ENCODE results near the gene MAOA.

Gene MAOA

DNA sequence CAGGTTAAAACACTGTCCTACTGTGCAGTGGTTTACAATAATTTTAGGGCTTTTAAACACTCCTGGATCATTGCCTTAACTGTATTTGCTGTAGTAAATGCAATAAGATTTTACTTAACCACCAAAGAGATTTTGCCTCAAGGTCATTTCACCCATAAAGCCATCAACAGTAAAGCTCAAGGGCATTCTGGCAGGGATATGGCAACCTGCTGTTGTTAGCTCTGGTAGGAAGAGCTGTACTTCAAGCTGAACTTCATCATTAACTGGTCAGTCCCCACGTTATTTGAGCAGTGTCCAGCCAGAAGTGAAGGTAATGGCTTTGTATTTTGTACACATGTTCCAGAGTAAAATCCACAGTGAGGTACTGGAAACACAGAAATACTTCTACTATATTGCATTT lies 26.9 kb upstream of the MAOA start:
- TF ChIP-seq, protein P1, sequence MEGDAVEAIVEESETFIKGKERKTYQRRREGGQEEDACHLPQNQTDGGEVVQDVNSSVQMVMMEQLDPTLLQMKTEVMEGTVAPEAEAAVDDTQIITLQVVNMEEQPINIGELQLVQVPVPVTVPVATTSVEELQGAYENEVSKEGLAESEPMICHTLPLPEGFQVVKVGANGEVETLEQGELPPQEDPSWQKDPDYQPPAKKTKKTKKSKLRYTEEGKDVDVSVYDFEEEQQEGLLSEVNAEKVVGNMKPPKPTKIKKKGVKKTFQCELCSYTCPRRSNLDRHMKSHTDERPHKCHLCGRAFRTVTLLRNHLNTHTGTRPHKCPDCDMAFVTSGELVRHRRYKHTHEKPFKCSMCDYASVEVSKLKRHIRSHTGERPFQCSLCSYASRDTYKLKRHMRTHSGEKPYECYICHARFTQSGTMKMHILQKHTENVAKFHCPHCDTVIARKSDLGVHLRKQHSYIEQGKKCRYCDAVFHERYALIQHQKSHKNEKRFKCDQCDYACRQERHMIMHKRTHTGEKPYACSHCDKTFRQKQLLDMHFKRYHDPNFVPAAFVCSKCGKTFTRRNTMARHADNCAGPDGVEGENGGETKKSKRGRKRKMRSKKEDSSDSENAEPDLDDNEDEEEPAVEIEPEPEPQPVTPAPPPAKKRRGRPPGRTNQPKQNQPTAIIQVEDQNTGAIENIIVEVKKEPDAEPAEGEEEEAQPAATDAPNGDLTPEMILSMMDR (conservative IDR thresholded peaks at IDR 0.05; ENCODE audit: low read depth): no peak
- no peak for DNase-seq (ENCODE audit: low spot score)
- no peak overlapping the region for H3K27ac ChIP-seq
- POLR2A ChIA-PET (ENCODE audit: low non-redundant PET): no interaction called here
- CTCF ChIA-PET: interaction anchor here (0.6 kb wide), 1 partner anchor 284 kb away, joined by 4 read pairs; no protein-coding TSS in a partner anchor

DNA sequence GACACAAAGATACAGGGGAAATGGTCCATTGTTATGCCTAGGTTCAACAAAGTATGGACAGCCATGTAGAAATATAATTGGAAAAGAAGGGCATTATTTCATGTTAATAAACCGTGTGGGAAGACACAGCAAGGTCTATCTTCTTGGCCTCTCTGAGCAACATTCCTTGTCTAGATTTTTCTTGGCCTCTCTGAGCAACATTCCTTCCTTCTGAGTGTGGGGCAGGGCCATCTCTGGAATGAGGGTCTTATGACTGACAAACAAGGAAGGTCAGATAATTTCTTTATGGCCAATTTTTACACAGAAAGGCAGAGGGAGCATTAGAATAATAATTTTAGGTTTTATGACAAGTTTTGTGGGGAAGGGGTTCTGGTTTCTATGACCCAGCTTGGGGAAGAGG lies 24.3 kb upstream of the MAOA start:
- no peak for DNase-seq (ENCODE audit: low spot score)
- TF ChIP-seq, protein P1 (conservative IDR thresholded peaks at IDR 0.05; ENCODE audit: low read depth): no peak
- CTCF ChIA-PET: no interaction called here
- POLR2A ChIA-PET (ENCODE audit: low non-redundant PET): no interaction called here
- no peak overlapping the region for H3K27ac ChIP-seq

DNA sequence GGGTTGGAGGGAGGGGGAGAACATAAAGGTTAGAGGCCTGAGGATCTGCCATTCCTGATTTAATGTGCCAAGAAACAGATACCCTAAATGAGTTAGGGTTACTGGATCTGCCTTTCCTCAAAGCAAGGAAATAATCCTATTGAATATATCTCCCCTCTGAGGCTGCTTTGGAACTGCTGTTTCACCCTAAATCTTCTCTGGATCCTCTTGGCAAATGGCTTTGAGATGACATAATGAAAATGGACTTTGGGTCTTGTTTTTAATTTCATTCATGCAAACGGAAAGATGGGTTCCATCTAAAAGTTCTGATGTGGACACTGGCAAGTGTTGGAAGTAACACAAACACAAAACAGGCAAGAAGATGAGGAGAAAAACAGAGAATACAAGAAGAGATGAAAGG lies 23.0 kb upstream of the MAOA start:
- TF ChIP-seq, protein P1 (conservative IDR thresholded peaks at IDR 0.05; ENCODE audit: low read depth): no peak
- CTCF ChIA-PET: no interaction called here
- no peak overlapping the region for H3K27ac ChIP-seq
- POLR2A ChIA-PET (ENCODE audit: low non-redundant PET): no interaction called here
- DNase-seq (ENCODE audit: low spot score): no peak

DNA sequence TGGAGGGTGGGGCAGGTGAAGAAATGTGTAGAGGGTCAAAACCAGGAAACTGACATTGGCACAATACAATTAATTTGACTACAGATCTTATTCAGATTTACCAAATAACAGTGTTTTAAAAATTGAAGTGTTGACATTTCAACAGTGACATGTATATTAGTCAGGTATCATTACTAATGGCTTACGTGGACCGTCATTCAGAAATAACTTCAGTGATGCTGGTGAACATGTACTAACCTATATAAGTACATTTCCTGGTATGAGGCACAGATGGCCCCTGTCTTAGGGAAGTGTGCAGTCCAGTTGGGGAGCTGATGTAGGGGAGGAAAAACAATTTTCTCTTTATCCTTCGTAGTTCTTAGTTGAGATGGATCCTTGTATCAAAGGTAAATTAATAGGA lies 22.3 kb upstream of the MAOA start:
- TF ChIP-seq, protein P1 (conservative IDR thresholded peaks at IDR 0.05; ENCODE audit: low read depth): no peak
- DNase-seq (ENCODE audit: low spot score): peak; percentile 46
- no peak overlapping the region for H3K27ac ChIP-seq
- POLR2A ChIA-PET (ENCODE audit: low non-redundant PET): no interaction called here
- CTCF ChIA-PET: no interaction called here

DNA sequence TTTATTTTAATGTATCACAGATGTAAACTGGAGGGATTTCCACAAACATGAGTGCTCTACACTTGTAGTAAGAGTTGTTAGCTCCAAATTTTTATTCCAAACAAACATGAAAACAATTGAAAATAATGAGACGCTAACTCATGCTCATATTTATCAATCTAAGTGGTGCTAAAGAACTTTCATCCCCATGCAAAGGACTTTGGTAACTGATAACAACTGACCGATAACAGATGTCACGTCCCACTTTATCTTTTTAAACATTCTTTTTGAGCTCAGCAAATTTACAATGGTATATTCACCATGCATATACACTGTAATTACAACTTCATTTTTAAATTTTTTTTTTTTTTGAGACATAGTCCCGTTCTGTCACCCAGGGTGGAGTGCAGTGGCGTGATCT lies 15.6 kb upstream of the MAOA start:
- ChIA-PET POLR2A (ENCODE audit: low non-redundant PET) (no interaction called here), CTCF (interaction anchor here (0.5 to 0.7 kb wide), 2 partner anchors 67 to 1762 kb away, joined by 3 to 4 read pairs; no protein-coding TSS in a partner anchor)
- no peak for DNase-seq (ENCODE audit: low spot score)
- TF ChIP-seq, protein P1 (conservative IDR thresholded peaks at IDR 0.05; ENCODE audit: low read depth): no peak
- H3K27ac ChIP-seq: no peak overlapping the region

DNA sequence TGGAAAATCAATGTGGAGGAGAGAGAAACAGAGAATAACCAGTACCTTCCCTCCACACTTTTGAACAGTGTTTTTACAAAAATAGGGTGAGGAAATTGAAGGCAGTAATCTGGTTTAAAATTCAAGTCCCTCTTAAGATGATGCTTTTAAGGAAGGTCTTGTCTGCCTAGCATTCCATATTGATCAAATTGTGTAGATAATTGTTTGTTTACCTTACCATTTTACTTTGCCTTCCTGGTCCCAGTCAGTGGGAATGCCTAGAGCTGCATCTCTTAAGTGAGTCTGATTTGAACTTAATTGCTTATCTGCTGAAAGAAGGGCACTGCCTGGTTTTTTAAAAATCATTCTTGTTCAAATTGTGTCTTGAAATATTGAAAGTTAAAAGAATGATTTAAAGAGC lies 14.4 kb upstream of the MAOA start:
- ChIA-PET POLR2A (ENCODE audit: low non-redundant PET) (no interaction called here), CTCF (no interaction called here)
- no peak for DNase-seq (ENCODE audit: low spot score)
- TF ChIP-seq, protein P1 (conservative IDR thresholded peaks at IDR 0.05; ENCODE audit: low read depth): no peak
- H3K27ac ChIP-seq: no peak overlapping the region

DNA sequence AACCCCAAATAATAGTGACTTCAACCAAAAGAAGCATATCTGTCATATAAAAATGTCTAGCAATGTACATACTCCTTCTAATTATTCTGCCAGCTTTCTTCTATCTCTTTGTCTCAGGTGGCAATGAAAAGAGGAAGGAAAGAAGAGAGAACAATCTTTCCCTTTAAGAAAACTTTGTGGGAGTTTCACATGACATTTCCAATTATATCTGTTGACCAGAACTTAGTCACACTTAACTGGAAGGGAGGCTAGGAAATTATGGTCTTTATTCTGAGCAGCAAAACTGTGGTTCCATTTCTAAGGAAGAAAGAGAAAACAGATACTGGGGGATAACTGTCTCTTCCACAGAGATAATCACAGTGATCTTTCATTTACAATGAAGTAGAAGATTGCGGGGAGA lies 12.9 kb upstream of the MAOA start:
- CTCF ChIA-PET: no interaction called here
- POLR2A ChIA-PET (ENCODE audit: low non-redundant PET): no interaction called here
- DNase-seq (ENCODE audit: low spot score): no peak
- no peak overlapping the region for H3K27ac ChIP-seq
- TF ChIP-seq, protein P1 (conservative IDR thresholded peaks at IDR 0.05; ENCODE audit: low read depth): no peak

All from RWPE1 (cell line).